Kidney (tissue), 14 donors: ENCODE measurements around the gene LCLAT1. TPM values are rescaled to one million over a fixed set of nuclear protein-coding genes. Genes with fewer than 3 reads are reported as not detected.
"Not testable (repeated sequence)": the region's sequence is repeated elsewhere in the genome, so short reads cannot be mapped to it uniquely, and the experiment has no call there.

Source experiments
- DNase-seq, 5 donors: peaks; one replicate each; pipeline ENCODE4 v3.0.0-alpha.2; 2013 to 2020
- FAIRE-seq: peaks from 2 replicates; lab custom pipeline; 2012; peaks lifted over from hg19 to GRCh38; lab: Jason Lieb, UNC
- H3K27ac ChIP-seq, 2 donors: one replicate each; pipeline ENCODE4 v1.7.0; 2013; ENCODE audit warnings: low read depth in 2 of 2, low read length in 2 of 2, inconsistent platforms in 1 of 2
- H3K27me3 ChIP-seq: one replicate; pipeline ENCODE4 v1.7.1; 2013; ENCODE audit warnings: low read length, inconsistent platforms; ENCODE audit not compliant: control insufficient read depth, insufficient read depth
- H3K36me3 ChIP-seq, 3 donors: one replicate each; pipeline versions ENCODE4 v1.7.0 to v1.7.1; 2013; ENCODE audit warnings: low read length in 3 of 3, control low read depth in 1 of 3, inconsistent platforms in 1 of 3; ENCODE audit not compliant: insufficient read depth in 3 of 3, control insufficient read depth in 2 of 3
- H3K4me1 ChIP-seq, 3 donors: one replicate each; pipeline versions ENCODE4 v1.7.0 to v1.7.1; 2013; ENCODE audit warnings: low read length in 3 of 3, inconsistent platforms in 1 of 3, low read depth in 1 of 3; ENCODE audit not compliant: control insufficient read depth in 2 of 3, insufficient read depth in 2 of 3
- H3K4me3 ChIP-seq, 3 donors: one replicate each; pipeline versions ENCODE4 v1.7.0 to v1.8.1; 2013; ENCODE audit warnings: low read length in 3 of 3, control low read depth in 1 of 3, inconsistent platforms in 1 of 3
- H3K9ac ChIP-seq, 3 donors: one replicate each; pipeline versions ENCODE4 v1.7.0 to v1.7.1; 2013; ENCODE audit warnings: low read length in 3 of 3, control low read depth in 1 of 3, inconsistent platforms in 1 of 3
- H3K9me3 ChIP-seq, 3 donors: one replicate each; pipeline versions ENCODE4 v1.7.0 to v1.7.1; 2013; ENCODE audit warnings: low read length in 3 of 3, control low read depth in 1 of 3, inconsistent platforms in 1 of 3; ENCODE audit not compliant: control insufficient read depth in 2 of 3, insufficient read depth in 1 of 3
- CTCF ChIP-seq: IDR thresholded peaks from 3 replicates; pipeline ENCODE4 v1.5.1; 2012; ENCODE audit warnings: mild to moderate bottlenecking, moderate library complexity, borderline replicate concordance; ENCODE audit not compliant: insufficient read depth; ENCODE audit errors: extremely low read depth
- intact Hi-C: fragments of 100-400 bp; cut with DNase I; formaldehyde crosslinking; loops from one replicate; pipeline ENCODE4 v1.11.1; 2022
- polyA plus RNA-seq: library from polyadenylated mRNA; stranded (reverse); fragments of 350-450 nt; fragmentation: Illumina TruSeq; extraction: RNeasy Lipid Tissue Mini Kit (QIAGEN cat#74804); gene quantifications from one replicate; pipeline ENCODE4 v1.2.3, GENCODE V29; 2014; ENCODE audit warnings: low read depth, low replicate concordance; ENCODE audit not compliant: insufficient read depth
- total RNA-seq: library from RNA; stranded (reverse); fragmentation: NEBNext Ultra II Directional; extraction: Animal tissue kit (Norgen Biotek cat#: 25700); gene quantifications from one replicate; pipeline ENCODE4 v1.2.1, GENCODE V29; 2021
- donor health status: control.
- donor health status: control.
- donor health status: control.
- donor health status: control.
- donor health status: control.
- donor health status: DM: yes; HTN: yes; CAD: no.
- donor health status: Normal renal cell carcinoma (clear cell type).

The LCLAT1 gene
- total and polyA plus RNA-seq, 2 donors from 2014 or later = 5.6 to 19.4 TPM

GRCh38 chr2:30504731-30505130, 57.7 kb downstream of the LCLAT1 start:
- FAIRE-seq (no peak), DNase-seq (no peak)
- Histone ChIP-seq H3K9ac (no peak overlapping the region), H3K36me3 (no peaks in the 10 kb centered on the region), H3K27me3 (no peaks in the 10 kb centered on the region), H3K4me1 (peaks cover 0 to 11% (median 0%) of the 10 kb centered on the region in 3 donors), H3K27ac (no peak overlapping the region), H3K4me3 (no peak overlapping the region), H3K9me3 (peaks cover 0 to 5% (median 0%) of the 10 kb centered on the region in 3 donors)
- intact Hi-C loops = no loop called here
- no peak for TF ChIP-seq CTCF

- peaks cover 0 to 4% (median 0%) of the 10 kb centered on the region in 3 donors for H3K9me3 ChIP-seq
These were observed 58.6 kb downstream of the LCLAT1 start for GRCh38 chr2:30505500-30506180.

DNA sequence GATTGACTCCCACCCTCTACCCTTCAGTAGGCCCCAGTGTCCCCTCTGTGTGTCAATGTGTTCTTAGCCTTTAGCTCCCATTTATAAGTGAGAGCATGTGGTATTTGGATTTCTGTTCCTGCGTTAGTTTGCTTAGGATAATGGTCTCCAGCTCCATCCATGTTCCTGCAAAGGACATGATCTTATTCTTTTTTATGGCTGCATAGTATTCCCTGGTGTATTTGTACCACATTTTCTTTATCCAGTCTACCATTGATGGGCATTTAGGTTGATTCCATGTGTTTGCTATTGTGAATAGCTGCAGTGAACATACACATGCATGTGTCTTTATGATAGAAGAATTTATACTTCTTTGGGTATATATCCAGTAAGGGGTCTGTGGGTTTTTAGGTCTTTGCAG, 60.4 kb downstream of the LCLAT1 start:
- FAIRE-seq, H3K27ac ChIP-seq, intact Hi-C loops: not testable (repeated sequence)

More at GRCh38 chr2:30505500-30506180, 58.6 kb downstream of the LCLAT1 start:
- FAIRE-seq = no peak
- no peaks in the 10 kb centered on the region for H3K36me3 ChIP-seq
- no peak overlapping the region for H3K9ac ChIP-seq
- intact Hi-C loops = no loop called here
- TF ChIP-seq CTCF = no peak
- H3K4me3 ChIP-seq = no peak overlapping the region
- H3K27ac ChIP-seq = no peak overlapping the region
- no peaks in the 10 kb centered on the region for H3K27me3 ChIP-seq
- peaks cover 0 to 11% (median 0%) of the 10 kb centered on the region in 3 donors for H3K4me1 ChIP-seq
- no peak for DNase-seq

GRCh38 chr2:30509716-30510115, 62.7 kb downstream of the LCLAT1 start:
- Histone ChIP-seq H3K27me3 (no peaks in the 10 kb centered on the region), H3K4me1 (peaks cover 0 to 9% (median 7%) of the 10 kb centered on the region in 3 donors), H3K9ac (no peak overlapping the region), H3K9me3 (no peaks in the 10 kb centered on the region), H3K4me3 (no peak overlapping the region), H3K27ac (no peak overlapping the region), H3K36me3 (no peaks in the 10 kb centered on the region)
- DNase-seq = no peak
- intact Hi-C loops = no loop called here
- FAIRE-seq = no peak
- no peak for TF ChIP-seq CTCF

More for the DNA sequence above, 60.4 kb downstream of the LCLAT1 start:
- H3K9me3 ChIP-seq, DNase-seq, H3K27me3 ChIP-seq, H3K4me3 ChIP-seq, H3K36me3 ChIP-seq, H3K9ac ChIP-seq: not testable (repeated sequence)
- peaks cover 0 to 17% (median 5%) of the 10 kb centered on the region in 3 donors for H3K4me1 ChIP-seq
